GM10266 (cell line): ENCODE measurements around the gene MXRA8.

Source experiments
- DNase-seq: peaks from one replicate; pipeline ENCODE4 v3.0.0; 2012; ENCODE audit errors: extremely low spot score
- TF ChIP-seq, protein P1 (sequence below): IDR thresholded peaks from 2 replicates; pipeline ENCODE4 v1.5.1; 2012; ENCODE audit warnings: mild to moderate bottlenecking, low read depth; ENCODE audit not compliant: control insufficient read depth, insufficient read depth; ENCODE audit errors: missing control alignments

MXRA8 gene

DNA sequence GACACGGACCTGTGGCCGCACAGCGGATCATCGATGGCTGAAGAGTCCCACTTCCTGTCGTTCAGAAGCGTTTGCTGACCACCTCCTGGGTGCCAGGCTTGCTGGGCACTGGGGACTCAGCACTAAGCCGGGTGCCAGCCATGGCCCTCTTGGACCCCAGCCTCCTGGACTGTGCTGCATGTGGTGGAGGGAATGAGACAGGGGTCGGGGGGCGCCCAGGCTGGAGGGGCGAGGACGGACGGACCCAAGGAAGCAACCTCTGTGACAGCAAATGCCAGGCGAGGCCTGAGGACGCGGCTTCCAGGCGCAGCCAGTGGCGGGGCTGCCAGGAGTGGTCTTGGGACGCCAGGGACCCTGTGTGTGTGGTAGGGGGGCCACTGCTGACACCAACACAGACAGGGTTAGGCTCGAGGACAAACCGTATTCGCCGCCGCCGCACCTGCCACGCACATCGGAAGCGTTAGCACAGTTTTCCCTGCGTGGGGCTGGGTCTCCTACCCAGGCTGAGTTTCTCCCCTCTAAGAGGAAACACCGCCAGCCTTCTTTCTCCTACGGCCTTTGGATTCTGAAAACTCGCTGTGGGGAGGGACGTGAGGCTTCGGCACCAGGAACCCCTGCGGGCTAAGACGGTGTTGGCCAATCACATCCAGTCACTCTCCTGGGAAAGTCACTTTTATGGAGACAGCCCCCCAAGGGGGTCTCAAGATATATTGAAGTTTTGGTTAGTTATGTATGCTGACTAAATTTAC lies 3.1 kb upstream of the MXRA8 start:
- DNase-seq = no peak
- TF ChIP-seq, protein P1, sequence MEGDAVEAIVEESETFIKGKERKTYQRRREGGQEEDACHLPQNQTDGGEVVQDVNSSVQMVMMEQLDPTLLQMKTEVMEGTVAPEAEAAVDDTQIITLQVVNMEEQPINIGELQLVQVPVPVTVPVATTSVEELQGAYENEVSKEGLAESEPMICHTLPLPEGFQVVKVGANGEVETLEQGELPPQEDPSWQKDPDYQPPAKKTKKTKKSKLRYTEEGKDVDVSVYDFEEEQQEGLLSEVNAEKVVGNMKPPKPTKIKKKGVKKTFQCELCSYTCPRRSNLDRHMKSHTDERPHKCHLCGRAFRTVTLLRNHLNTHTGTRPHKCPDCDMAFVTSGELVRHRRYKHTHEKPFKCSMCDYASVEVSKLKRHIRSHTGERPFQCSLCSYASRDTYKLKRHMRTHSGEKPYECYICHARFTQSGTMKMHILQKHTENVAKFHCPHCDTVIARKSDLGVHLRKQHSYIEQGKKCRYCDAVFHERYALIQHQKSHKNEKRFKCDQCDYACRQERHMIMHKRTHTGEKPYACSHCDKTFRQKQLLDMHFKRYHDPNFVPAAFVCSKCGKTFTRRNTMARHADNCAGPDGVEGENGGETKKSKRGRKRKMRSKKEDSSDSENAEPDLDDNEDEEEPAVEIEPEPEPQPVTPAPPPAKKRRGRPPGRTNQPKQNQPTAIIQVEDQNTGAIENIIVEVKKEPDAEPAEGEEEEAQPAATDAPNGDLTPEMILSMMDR = no peak

DNA sequence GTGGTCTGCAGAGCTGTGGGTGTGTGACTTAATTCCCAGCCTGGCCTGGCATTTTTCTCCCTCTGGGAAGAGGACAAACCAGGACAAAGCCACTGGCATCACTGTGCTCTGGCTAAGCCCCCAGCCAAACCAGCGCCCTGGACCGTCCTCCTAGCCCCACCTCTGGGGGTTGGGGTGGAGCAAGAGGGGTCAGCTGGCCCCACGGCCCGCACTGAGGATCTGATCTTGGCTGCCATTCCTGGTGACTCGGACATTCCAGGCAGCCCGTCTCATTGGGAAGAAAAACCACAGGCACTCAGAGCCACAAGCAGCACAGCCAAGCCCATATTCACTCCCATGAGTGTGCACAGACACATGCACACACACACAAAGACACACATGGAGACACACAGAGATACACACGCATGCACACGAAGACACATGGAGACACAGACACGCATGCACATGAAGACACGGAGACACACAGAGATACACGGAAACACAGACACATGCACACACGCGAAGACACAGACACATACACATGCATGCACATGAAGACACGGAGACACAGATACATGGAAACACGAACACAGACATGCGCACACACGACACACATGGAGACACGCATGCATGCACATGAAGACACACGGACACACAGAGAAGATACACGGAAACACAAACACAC lies 2.3 kb upstream of the MXRA8 start:
- no peak for DNase-seq
- TF ChIP-seq, protein P1 = no peak

DNA sequence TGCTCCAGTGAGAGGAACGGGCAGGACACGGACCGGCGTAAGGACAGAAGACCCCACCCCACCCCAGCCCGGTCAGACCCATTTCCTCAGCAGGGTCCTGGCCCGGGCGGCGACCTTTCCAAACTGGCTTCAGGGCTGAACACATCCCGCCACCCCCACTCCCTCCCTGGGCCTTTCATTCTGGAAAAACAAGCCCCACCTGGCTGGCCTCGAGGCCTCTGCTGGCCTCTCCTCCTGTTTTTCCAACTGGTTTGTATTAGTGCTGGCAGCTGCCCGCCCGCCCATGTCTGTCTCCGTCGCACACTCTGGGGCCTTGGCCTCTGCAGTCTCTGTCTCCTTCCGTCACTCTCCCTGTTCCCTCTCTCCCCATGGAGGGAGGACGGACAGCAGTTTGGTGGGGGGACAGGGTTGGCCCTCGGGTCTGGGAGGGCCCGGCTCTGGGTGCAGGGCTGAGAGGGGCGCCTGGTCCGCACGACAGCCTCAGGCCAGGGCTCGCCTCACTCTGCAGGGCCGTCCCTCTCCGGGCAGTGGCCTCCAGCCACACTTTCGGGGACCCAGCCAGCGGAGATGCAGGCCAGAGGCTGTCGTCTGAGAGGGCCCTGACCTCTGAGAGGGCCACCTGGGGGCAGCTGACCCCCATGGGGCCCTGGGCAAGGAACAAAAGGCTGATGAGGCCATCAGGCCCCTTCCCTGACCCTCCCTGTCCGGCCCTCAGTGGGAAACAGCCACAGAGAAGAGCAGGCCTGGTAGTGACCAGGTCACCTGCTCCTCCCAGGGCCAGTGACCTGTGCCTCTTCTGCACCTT lies 1.5 kb upstream of the MXRA8 start:
- DNase-seq = no peak

DNA sequence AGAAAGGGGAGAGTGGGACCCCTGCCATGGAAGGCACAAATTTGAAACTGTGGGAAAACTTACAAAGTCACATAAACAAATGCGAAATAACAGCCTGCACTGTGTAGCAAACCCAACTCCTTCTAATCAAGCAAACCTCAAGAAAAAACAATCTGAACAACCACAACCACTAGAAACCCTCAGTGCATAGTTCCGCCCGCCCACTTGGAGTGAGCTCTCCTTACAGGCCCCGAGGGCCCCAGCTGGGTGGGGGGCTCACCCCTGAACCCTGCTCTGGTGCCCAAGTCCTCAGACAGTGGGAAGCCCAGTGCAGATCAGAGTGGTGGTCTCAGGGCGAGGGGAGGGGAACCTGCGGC lies 931 bp upstream of the MXRA8 start:
- TF ChIP-seq, protein P1 = no peak
- DNase-seq = no peak

More for the DNA sequence above, 1.5 kb upstream of the MXRA8 start:
- TF ChIP-seq, protein P1 = no peak

DNA sequence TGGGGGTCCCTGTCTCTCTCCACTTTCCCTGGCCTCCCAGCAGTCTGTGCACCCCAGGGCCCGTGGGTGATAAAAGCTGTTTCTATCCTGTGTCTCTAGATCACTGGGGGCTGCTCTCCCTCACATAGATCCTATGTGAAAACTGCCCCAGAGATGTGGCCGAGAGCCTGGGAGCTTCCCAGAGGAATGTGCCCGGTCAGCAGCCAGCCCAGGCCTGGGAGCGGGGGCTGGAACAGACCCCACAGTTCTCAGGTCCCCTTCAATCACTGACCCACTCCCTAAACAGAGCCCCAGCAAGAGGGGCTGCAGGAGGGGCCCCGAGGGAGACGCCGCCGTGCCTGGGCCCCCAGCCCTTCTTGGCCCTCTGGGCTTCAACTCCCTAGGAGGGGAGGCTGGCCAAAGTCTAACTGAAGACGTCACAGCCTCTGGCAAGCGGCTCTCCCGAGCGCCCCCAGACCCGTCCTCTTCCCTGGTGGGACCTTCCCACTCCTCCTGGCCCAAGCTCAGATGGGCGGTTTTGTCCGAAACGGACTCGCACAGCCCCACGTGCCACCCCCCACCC lies 403 bp downstream of the MXRA8 start:
- TF ChIP-seq, protein P1 = no peak
- DNase-seq = no peak

DNA sequence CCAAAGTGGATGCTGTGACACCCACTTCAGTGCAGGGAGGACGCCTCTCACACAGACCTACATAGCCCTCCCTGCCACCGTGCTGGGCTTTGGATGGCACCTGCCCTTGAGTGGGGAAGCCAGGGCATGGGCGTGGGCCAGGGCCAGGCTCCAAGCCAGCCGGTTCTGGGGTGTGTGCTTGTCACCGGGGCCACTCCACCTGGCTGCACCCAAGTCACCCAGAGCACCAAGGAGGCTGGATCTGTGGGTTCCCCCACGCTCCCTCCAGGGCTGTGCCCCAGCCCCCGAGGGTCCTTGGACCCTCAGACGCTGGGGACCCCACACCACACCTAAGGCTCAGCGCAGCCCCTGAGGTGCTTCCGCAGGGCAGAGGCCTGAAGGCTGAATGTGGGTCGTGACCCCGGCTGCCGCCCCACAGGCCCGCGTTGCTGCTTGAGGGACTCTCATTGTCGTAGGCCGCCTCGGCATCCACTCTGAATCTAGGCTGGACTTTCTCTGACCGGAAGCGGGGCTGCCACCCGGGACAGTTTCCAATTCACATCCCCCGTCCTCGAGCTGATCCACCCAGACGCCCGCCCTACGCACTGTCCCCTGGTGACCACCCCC lies 1.5 kb downstream of the MXRA8 start:
- no peak for DNase-seq
- TF ChIP-seq, protein P1 = no peak
